HepG2 (cell line): ENCODE results near the gene PRCD. TPM values are rescaled to one million over a fixed set of nuclear protein-coding genes. Genes with fewer than 3 reads are reported as not detected.

Experiments used
- ATF7-NPFF ChIP-seq: sonication (generic); formaldehyde crosslinking; IDR thresholded peaks from 2 replicates; pipeline ENCODE4 v1.8.1; 2023; ENCODE audit warnings: mild to moderate bottlenecking, low read depth, missing genetic modification reagents, moderate library complexity
- DR1 ChIP-seq: sonication (generic); formaldehyde crosslinking; IDR thresholded peaks from 2 replicates; pipeline ENCODE4 v1.8.0; 2021; ENCODE audit warnings: mild to moderate bottlenecking, missing genetic modification reagents, inconsistent platforms
- MXD4 ChIP-seq: IDR thresholded peaks from 2 replicates; pipeline ENCODE4 v1.6.1; 2016; ENCODE audit warnings: mild to moderate bottlenecking, missing biosample characterization, missing genetic modification reagents
- NPAS2 ChIP-seq: sonication (generic); formaldehyde crosslinking; IDR thresholded peaks from 2 replicates; pipeline ENCODE4 v1.8.0; 2022; ENCODE audit warnings: mild to moderate bottlenecking, missing genetic modification reagents, borderline replicate concordance
- POGZ ChIP-seq: sonication (generic); formaldehyde crosslinking; IDR thresholded peaks from 2 replicates; pipeline ENCODE4 v1.4.0; 2020; ENCODE audit warnings: mild to moderate bottlenecking, missing genetic modification reagents
- POLR2G ChIP-seq: fragments of 200-400 bp; formaldehyde crosslinking; IDR thresholded peaks from 2 replicates; pipeline ENCODE4 v1.6.1; 2018; ENCODE audit warnings: mild to moderate bottlenecking, low read depth, low read length, moderate library complexity
- RBFOX2 ChIP-seq: fragments of 200-400 bp; formaldehyde crosslinking; IDR thresholded peaks from 2 replicates; pipeline ENCODE4 v1.6.1; 2017; ENCODE audit warnings: low read depth, mild to moderate bottlenecking, low read length
- TCF7 ChIP-seq: sonication (generic); IDR thresholded peaks from 2 replicates; pipeline ENCODE4 v1.6.1; 2016; ENCODE audit warnings: antibody characterized with exemption, low read depth
- ZFP62 ChIP-seq: sonication (generic); formaldehyde crosslinking; IDR thresholded peaks from 2 replicates; pipeline ENCODE4 v1.4.0; 2020; ENCODE audit warnings: missing genetic modification reagents
- ZFP90 ChIP-seq: sonication (generic); formaldehyde crosslinking; IDR thresholded peaks from 2 replicates; pipeline ENCODE4 v1.8.0; 2022; ENCODE audit warnings: missing genetic modification reagents, mild to moderate bottlenecking, inconsistent platforms, borderline replicate concordance
- ZNF337 ChIP-seq: sonication (generic); formaldehyde crosslinking; IDR thresholded peaks from 2 replicates; pipeline ENCODE4 v1.5.1; 2020; ENCODE audit warnings: missing genetic modification reagents, low read depth, mild to moderate bottlenecking, borderline replicate concordance
- ZNF430 ChIP-seq: sonication (generic); formaldehyde crosslinking; IDR thresholded peaks from 2 replicates; pipeline ENCODE4 v1.9.0; 2021; ENCODE audit warnings: mild to moderate bottlenecking, missing genetic modification reagents
- ZNF501 ChIP-seq: sonication (generic); formaldehyde crosslinking; IDR thresholded peaks from 2 replicates; pipeline ENCODE4 v1.5.1; 2020; ENCODE audit warnings: mild to moderate bottlenecking, moderate library complexity, missing genetic modification reagents
- polyA plus RNA-seq, 8 experiments: library from polyadenylated mRNA; depleted of rRNA in 3 of 8; stranded (reverse) in 7 of 8; unstranded in 1 of 8; fragments of >200 nt; fragmentation: Illumina TruSeq in 4 of 8; extraction: Trizol in 4 of 8; gene quantifications; 2 replicates each; pipeline versions ENCODE4 v1.2.1 to v1.2.3, GENCODE V29; 2011 to 2016; ENCODE audit warnings: low read depth in 4 of 8, missing spikeins in 1 of 8, mixed read lengths in 1 of 8; ENCODE audit not compliant: insufficient read depth in 1 of 8
- total RNA-seq, 5 experiments: library from RNA; depleted of rRNA; stranded (reverse); fragments of >200 nt; fragmentation: Illumina TruSeq; extraction: Trizol; gene quantifications; 2 replicates each; pipeline ENCODE4 v1.2.3, GENCODE V29; 2016; ENCODE audit warnings: low read depth in 1 of 5
- TF ChIP-seq, protein P1 (sequence below): sonication (generic); formaldehyde crosslinking; IDR thresholded peaks from 2 replicates; pipeline ENCODE4 v1.8.1; 2023; ENCODE audit warnings: mild to moderate bottlenecking, missing genetic modification reagents
- TF ChIP-seq, protein P2 (sequence below): sonication (generic); formaldehyde crosslinking; IDR thresholded peaks from 2 replicates; pipeline ENCODE4 v1.4.0; 2020; ENCODE audit warnings: missing genetic modification reagents
- TF ChIP-seq, protein P3 (sequence below): sonication (generic); formaldehyde crosslinking; IDR thresholded peaks from 2 replicates; pipeline ENCODE4 v1.5.0; 2020; ENCODE audit warnings: mild to moderate bottlenecking, missing genetic modification reagents, moderate library complexity
- TF ChIP-seq, protein P4 (sequence below): sonication (generic); formaldehyde crosslinking; IDR thresholded peaks from 2 replicates; pipeline ENCODE4 v1.5.0; 2020; ENCODE audit warnings: mild to moderate bottlenecking, missing genetic modification reagents
- TF ChIP-seq, protein P5 (sequence below): sonication (generic); formaldehyde crosslinking; IDR thresholded peaks from 2 replicates; pipeline ENCODE4 v1.8.0; 2022; ENCODE audit warnings: missing genetic modification reagents, mild to moderate bottlenecking, moderate library complexity, borderline replicate concordance
- TF ChIP-seq, protein P6 (sequence below): sonication (generic); formaldehyde crosslinking; IDR thresholded peaks from 2 replicates; pipeline ENCODE4 v1.5.1; 2020; ENCODE audit warnings: missing genetic modification reagents, mild to moderate bottlenecking, borderline replicate concordance

PRCD gene
- total and polyA plus RNA-seq, 2 of the 13 experiments (the other 11 are each of a cell fraction or from before 2014, with no cell fraction given), result 0.51 TPM; not detected in 1

DNA sequence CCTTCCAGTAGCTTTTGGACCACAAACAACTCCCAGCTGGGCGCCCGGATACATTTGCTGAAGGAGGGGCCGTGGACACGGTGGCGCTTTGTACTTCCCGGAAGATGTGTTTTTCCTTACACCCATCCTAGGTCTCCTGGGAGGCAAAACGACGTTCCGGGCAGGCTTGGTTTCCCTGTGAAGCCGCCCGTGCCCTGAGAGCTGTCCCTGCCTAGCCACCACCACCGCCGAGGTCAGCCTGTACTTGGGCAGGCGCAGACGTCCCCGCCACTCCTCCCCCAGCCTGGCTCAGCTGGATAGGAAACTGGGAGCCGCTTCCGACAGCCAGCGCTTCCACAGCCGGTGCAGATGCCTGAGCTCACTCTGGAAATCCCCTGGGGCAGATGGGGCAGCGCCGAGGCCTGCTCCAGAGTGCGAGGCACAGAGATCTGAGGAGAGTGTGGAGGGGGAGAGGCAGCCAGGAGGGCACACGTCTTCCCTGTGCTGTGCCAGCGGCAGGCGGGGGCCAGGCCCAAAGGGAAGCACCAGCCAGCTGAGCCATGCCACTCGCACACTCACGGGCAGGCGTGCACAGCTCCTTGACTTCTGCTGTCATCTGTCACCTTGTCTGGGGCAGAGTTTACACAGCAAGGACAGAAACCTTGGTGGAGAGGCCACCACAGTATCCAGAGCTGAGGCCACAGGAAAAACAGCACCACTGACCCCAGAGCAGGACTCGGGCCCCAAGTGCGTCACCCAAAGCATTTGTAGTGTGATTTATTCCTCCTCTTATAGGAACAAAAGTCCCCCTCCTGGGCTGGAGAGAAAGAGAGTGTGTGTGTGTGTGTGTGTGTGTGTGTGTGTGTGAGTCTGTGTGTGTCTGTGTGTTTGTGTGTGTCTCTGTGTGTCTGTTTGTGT lies 41.6 kb upstream of the PRCD start (continued):
- TF ChIP-seq, protein P1, sequence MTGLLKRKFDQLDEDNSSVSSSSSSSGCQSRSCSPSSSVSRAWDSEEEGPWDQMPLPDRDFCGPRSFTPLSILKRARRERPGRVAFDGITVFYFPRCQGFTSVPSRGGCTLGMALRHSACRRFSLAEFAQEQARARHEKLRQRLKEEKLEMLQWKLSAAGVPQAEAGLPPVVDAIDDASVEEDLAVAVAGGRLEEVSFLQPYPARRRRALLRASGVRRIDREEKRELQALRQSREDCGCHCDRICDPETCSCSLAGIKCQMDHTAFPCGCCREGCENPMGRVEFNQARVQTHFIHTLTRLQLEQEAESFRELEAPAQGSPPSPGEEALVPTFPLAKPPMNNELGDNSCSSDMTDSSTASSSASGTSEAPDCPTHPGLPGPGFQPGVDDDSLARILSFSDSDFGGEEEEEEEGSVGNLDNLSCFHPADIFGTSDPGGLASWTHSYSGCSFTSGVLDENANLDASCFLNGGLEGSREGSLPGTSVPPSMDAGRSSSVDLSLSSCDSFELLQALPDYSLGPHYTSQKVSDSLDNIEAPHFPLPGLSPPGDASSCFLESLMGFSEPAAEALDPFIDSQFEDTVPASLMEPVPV, result peak; percentile 71; the same call in 1 of the 2 replicates
- TF ChIP-seq ZFP90 (peak; percentile 81; the same call in 1 of the 2 replicates), ZNF501 (CRISPR knock-in tag) (peak; percentile 88), ZFP62 (CRISPR knock-in tag) (no peak), ZNF337 (no peak), RBFOX2 (peak; percentile 71), TCF7 (no peak), POGZ (CRISPR knock-in tag) (no peak; the same call in 1 of the 2 replicates), ZNF430 (CRISPR knock-in tag) (peak; percentile 86), POLR2G (peak; percentile 58), NPAS2 (no peak), MXD4 (CRISPR knock-in tag) (peak; percentile 81), ATF7-NPFF (peak; percentile 78; the same call in 1 of the 2 replicates), DR1 (CRISPR knock-in tag) (peak; percentile 54; the same call in 1 of the 2 replicates)
- TF ChIP-seq, protein P2, sequence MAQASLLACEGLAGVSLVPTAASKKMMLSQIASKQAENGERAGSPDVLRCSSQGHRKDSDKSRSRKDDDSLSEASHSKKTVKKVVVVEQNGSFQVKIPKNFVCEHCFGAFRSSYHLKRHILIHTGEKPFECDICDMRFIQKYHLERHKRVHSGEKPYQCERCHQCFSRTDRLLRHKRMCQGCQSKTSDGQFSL (CRISPR knock-in tag), result 0 out of 2 replicates have a peak, but pooled peaks have one; percentile 38
- TF ChIP-seq, protein P3, sequence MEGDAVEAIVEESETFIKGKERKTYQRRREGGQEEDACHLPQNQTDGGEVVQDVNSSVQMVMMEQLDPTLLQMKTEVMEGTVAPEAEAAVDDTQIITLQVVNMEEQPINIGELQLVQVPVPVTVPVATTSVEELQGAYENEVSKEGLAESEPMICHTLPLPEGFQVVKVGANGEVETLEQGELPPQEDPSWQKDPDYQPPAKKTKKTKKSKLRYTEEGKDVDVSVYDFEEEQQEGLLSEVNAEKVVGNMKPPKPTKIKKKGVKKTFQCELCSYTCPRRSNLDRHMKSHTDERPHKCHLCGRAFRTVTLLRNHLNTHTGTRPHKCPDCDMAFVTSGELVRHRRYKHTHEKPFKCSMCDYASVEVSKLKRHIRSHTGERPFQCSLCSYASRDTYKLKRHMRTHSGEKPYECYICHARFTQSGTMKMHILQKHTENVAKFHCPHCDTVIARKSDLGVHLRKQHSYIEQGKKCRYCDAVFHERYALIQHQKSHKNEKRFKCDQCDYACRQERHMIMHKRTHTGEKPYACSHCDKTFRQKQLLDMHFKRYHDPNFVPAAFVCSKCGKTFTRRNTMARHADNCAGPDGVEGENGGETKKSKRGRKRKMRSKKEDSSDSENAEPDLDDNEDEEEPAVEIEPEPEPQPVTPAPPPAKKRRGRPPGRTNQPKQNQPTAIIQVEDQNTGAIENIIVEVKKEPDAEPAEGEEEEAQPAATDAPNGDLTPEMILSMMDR, result peak; percentile 30
- TF ChIP-seq, protein P4, sequence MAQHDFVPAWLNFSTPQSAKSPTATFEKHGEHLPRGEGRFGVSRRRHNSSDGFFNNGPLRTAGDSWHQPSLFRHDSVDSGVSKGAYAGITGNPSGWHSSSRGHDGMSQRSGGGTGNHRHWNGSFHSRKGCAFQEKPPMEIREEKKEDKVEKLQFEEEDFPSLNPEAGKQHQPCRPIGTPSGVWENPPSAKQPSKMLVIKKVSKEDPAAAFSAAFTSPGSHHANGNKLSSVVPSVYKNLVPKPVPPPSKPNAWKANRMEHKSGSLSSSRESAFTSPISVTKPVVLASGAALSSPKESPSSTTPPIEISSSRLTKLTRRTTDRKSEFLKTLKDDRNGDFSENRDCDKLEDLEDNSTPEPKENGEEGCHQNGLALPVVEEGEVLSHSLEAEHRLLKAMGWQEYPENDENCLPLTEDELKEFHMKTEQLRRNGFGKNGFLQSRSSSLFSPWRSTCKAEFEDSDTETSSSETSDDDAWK (CRISPR knock-in tag), result no peak
- TF ChIP-seq, protein P5, sequence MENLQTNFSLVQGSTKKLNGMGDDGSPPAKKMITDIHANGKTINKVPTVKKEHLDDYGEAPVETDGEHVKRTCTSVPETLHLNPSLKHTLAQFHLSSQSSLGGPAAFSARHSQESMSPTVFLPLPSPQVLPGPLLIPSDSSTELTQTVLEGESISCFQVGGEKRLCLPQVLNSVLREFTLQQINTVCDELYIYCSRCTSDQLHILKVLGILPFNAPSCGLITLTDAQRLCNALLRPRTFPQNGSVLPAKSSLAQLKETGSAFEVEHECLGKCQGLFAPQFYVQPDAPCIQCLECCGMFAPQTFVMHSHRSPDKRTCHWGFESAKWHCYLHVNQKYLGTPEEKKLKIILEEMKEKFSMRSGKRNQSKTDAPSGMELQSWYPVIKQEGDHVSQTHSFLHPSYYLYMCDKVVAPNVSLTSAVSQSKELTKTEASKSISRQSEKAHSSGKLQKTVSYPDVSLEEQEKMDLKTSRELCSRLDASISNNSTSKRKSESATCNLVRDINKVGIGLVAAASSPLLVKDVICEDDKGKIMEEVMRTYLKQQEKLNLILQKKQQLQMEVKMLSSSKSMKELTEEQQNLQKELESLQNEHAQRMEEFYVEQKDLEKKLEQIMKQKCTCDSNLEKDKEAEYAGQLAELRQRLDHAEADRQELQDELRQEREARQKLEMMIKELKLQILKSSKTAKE (CRISPR knock-in tag), result peak; percentile 54
- TF ChIP-seq, protein P6, sequence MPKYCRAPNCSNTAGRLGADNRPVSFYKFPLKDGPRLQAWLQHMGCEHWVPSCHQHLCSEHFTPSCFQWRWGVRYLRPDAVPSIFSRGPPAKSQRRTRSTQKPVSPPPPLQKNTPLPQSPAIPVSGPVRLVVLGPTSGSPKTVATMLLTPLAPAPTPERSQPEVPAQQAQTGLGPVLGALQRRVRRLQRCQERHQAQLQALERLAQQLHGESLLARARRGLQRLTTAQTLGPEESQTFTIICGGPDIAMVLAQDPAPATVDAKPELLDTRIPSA, result 0 out of 2 replicates have a peak, but pooled peaks have one; percentile 48
